CMK (cell line): ENCODE measurements around the gene NEUROG1.

Source experiments
- DNase-seq: peaks from one replicate; pipeline ENCODE4 v3.0.0-alpha.2; 2010; ENCODE audit warnings: low read depth

The NEUROG1 gene

GRCh38 chr5:135564331-135564730 is 28.6 kb upstream of the NEUROG1 start:
- no peak for DNase-seq

GRCh38 chr5:135561266-135561665 is 25.5 kb upstream of the NEUROG1 start:
- DNase-seq = no peak

- peak; percentile 37 for DNase-seq
Observed at GRCh38 chr5:135560858-135561257, 25.1 kb upstream of the NEUROG1 start.

GRCh38 chr5:135559354-135559753 is 23.6 kb upstream of the NEUROG1 start:
- no peak for DNase-seq

GRCh38 chr5:135557076-135557838 is 21.5 kb upstream of the NEUROG1 start:
- no peak for DNase-seq

GRCh38 chr5:135556620-135557019 is 20.9 kb upstream of the NEUROG1 start:
- no peak for DNase-seq

- DNase-seq = no peak
Observed at GRCh38 chr5:135555530-135555929, 19.8 kb upstream of the NEUROG1 start.

GRCh38 chr5:135553688-135554462 is 18.1 kb upstream of the NEUROG1 start:
- no peak for DNase-seq

- DNase-seq = peak; percentile 58
Observed at GRCh38 chr5:135551593-135552447, 16.1 kb upstream of the NEUROG1 start.

- DNase-seq = no peak
Observed at GRCh38 chr5:135549413-135549812, 13.6 kb upstream of the NEUROG1 start.

- no peak for DNase-seq
Observed at GRCh38 chr5:135547590-135548254, 12.0 kb upstream of the NEUROG1 start.

- no peak for DNase-seq
Observed at GRCh38 chr5:135546912-135547311, 11.1 kb upstream of the NEUROG1 start.

- DNase-seq = no peak
Observed at GRCh38 chr5:135546101-135546500, 10.3 kb upstream of the NEUROG1 start.

GRCh38 chr5:135545099-135545498 is 9.3 kb upstream of the NEUROG1 start:
- no peak for DNase-seq

GRCh38 chr5:135543485-135544304 is 7.9 kb upstream of the NEUROG1 start:
- DNase-seq = no peak

GRCh38 chr5:135543001-135543484 is 7.3 kb upstream of the NEUROG1 start:
- no peak for DNase-seq

- no peak for DNase-seq
Observed at GRCh38 chr5:135541807-135542502, 6.2 kb upstream of the NEUROG1 start.

- no peak for DNase-seq
Observed at GRCh38 chr5:135539430-135540005, 3.8 kb upstream of the NEUROG1 start.

GRCh38 chr5:135538261-135538660 is 2.5 kb upstream of the NEUROG1 start:
- DNase-seq = no peak

- no peak for DNase-seq
Observed at GRCh38 chr5:135537745-135538144, 2.0 kb upstream of the NEUROG1 start.
